Measurements from ENCODE around the gene SLC4A3. TPM values are rescaled to one million over a fixed set of nuclear protein-coding genes. Genes with fewer than 3 reads are reported as not detected.

SLC4A3 gene
- total RNA-seq, 2 donors from 2014 or later: 13.4 to 20.2 TPM

GRCh38 chr2:219671279-219671678 is 43.8 kb downstream of the SLC4A3 start:
- Mint-ChIP-seq H3K36me3 (ENCODE audit: low read depth) (no peaks in the 10 kb centered on the region), H3K4me1 (peaks cover 4% of the 10 kb centered on the region), H3K4me3 (no peak overlapping the region), H3K9me3 (no peaks in the 10 kb centered on the region), H3K27me3 (ENCODE audit: insufficient read depth) (peaks cover 13% of the 10 kb centered on the region), H3K27ac (no peak overlapping the region)
- H3K9me3 ChIP-seq (ENCODE audit: control insufficient read depth, low read length): no peaks in the 10 kb centered on the region
- whole genome bisulfite sequencing, 2 experiments (ENCODE audit: insufficient coverage in 1 of 2, insufficient read length in 1 of 2): 56 to 60% methylated on average over 5 of the region's 5 CpGs
- DNase-seq: peak; percentile 24
- H3K27ac ChIP-seq (ENCODE audit: low read depth, low read length): no peak overlapping the region
- no peaks in the 10 kb centered on the region for H3K4me1 ChIP-seq (ENCODE audit: control insufficient read depth, insufficient read depth, low read length)
- peaks cover 7% of the 10 kb centered on the region for H3K27me3 ChIP-seq (ENCODE audit: control insufficient read depth, insufficient read depth, low read length, poor library complexity, severe bottlenecking)
- H3K4me3 ChIP-seq (ENCODE audit: low read length): no peak overlapping the region
- H3K36me3 ChIP-seq (ENCODE audit: control insufficient read depth, insufficient read depth, low read length): no peaks in the 10 kb centered on the region
- H3K9ac ChIP-seq (ENCODE audit: extremely low read depth, low read length, poor library complexity, severe bottlenecking): no peak overlapping the region
- TF ChIP-seq, protein P1, sequence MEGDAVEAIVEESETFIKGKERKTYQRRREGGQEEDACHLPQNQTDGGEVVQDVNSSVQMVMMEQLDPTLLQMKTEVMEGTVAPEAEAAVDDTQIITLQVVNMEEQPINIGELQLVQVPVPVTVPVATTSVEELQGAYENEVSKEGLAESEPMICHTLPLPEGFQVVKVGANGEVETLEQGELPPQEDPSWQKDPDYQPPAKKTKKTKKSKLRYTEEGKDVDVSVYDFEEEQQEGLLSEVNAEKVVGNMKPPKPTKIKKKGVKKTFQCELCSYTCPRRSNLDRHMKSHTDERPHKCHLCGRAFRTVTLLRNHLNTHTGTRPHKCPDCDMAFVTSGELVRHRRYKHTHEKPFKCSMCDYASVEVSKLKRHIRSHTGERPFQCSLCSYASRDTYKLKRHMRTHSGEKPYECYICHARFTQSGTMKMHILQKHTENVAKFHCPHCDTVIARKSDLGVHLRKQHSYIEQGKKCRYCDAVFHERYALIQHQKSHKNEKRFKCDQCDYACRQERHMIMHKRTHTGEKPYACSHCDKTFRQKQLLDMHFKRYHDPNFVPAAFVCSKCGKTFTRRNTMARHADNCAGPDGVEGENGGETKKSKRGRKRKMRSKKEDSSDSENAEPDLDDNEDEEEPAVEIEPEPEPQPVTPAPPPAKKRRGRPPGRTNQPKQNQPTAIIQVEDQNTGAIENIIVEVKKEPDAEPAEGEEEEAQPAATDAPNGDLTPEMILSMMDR (conservative IDR thresholded peaks at IDR 0.05): no peak

- Histone ChIP-seq H3K4me1 (ENCODE audit: control insufficient read depth, insufficient read depth, low read length) (no peaks in the 10 kb centered on the region), H3K4me3 (ENCODE audit: low read length) (no peak overlapping the region), H3K27ac (ENCODE audit: low read depth, low read length) (no peak overlapping the region), H3K27me3 (ENCODE audit: control insufficient read depth, insufficient read depth, low read length, poor library complexity, severe bottlenecking) (peaks cover 7% of the 10 kb centered on the region), H3K9ac (ENCODE audit: extremely low read depth, low read length, poor library complexity, severe bottlenecking) (no peak overlapping the region), H3K36me3 (ENCODE audit: control insufficient read depth, insufficient read depth, low read length) (no peaks in the 10 kb centered on the region), H3K9me3 (ENCODE audit: control insufficient read depth, low read length) (no peaks in the 10 kb centered on the region)
- H3K4me1 Mint-ChIP-seq: peaks cover 4% of the 10 kb centered on the region
- no peak overlapping the region for H3K27ac Mint-ChIP-seq
- H3K4me3 Mint-ChIP-seq: no peak overlapping the region
- no peaks in the 10 kb centered on the region for H3K9me3 Mint-ChIP-seq
- 86 to 88% methylated on average over 2 to 3 of the region's 3 CpGs for WGBS, 2 experiments (ENCODE audit: insufficient coverage in 1 of 2, insufficient read length in 1 of 2)
- TF ChIP-seq, protein P1 (conservative IDR thresholded peaks at IDR 0.05): no peak
- DNase-seq: peak; percentile 34
- no peaks in the 10 kb centered on the region for H3K36me3 Mint-ChIP-seq (ENCODE audit: low read depth)
- peaks cover 13% of the 10 kb centered on the region for H3K27me3 Mint-ChIP-seq (ENCODE audit: insufficient read depth)
These were observed 45.0 kb downstream of the SLC4A3 start for GRCh38 chr2:219672406-219672805.

- H3K27ac Mint-ChIP-seq: no peak overlapping the region
These were observed 47.8 kb downstream of the SLC4A3 start for GRCh38 chr2:219675221-219675620.

More at GRCh38 chr2:219675221-219675620, 47.8 kb downstream of the SLC4A3 start:
- H3K9me3 ChIP-seq (ENCODE audit: control insufficient read depth, low read length): no peaks in the 10 kb centered on the region
- H3K27me3 ChIP-seq (ENCODE audit: control insufficient read depth, insufficient read depth, low read length, poor library complexity, severe bottlenecking): peaks cover 7% of the 10 kb centered on the region
- no peak overlapping the region for H3K27ac ChIP-seq (ENCODE audit: low read depth, low read length)
- TF ChIP-seq, protein P1 (conservative IDR thresholded peaks at IDR 0.05): no peak
- no peak overlapping the region for H3K9ac ChIP-seq (ENCODE audit: extremely low read depth, low read length, poor library complexity, severe bottlenecking)
- peaks cover 13% of the 10 kb centered on the region for H3K27me3 Mint-ChIP-seq (ENCODE audit: insufficient read depth)
- no peaks in the 10 kb centered on the region for H3K9me3 Mint-ChIP-seq
- no peak overlapping the region for H3K4me3 ChIP-seq (ENCODE audit: low read length)
- no peaks in the 10 kb centered on the region for H3K36me3 Mint-ChIP-seq (ENCODE audit: low read depth)
- no peaks in the 10 kb centered on the region for H3K36me3 ChIP-seq (ENCODE audit: control insufficient read depth, insufficient read depth, low read length)
- no peak overlapping the region for H3K4me3 Mint-ChIP-seq
- peaks cover 4% of the 10 kb centered on the region for H3K4me1 Mint-ChIP-seq
- no peaks in the 10 kb centered on the region for H3K4me1 ChIP-seq (ENCODE audit: control insufficient read depth, insufficient read depth, low read length)
- WGBS, 2 experiments (ENCODE audit: insufficient coverage in 1 of 2, insufficient read length in 1 of 2): 86 to 95% methylated on average over 4 of the region's 4 CpGs
- peak; percentile 15 for DNase-seq

Data from endodermal cell (in vitro differentiated cells).